Measurements from ENCODE around the gene MYO18A.

The MYO18A gene

GRCh38 chr17:29073045-29073444 is 107.2 kb downstream of the MYO18A start:
- no peak for DNase-seq

- no peak for DNase-seq
Observed at GRCh38 chr17:29071303-29071702, 108.9 kb downstream of the MYO18A start.

- no peak for DNase-seq
Observed at GRCh38 chr17:29070781-29071180, 109.4 kb downstream of the MYO18A start.

GRCh38 chr17:29070308-29070707 is 109.9 kb downstream of the MYO18A start:
- no peak for DNase-seq

GRCh38 chr17:29069526-29070041 is 110.6 kb downstream of the MYO18A start:
- DNase-seq, result no peak

- DNase-seq, result no peak
Observed at GRCh38 chr17:29068818-29069217, 111.4 kb downstream of the MYO18A start.

GRCh38 chr17:29066606-29067005 is 113.6 kb downstream of the MYO18A start:
- no peak for DNase-seq

GRCh38 chr17:29066047-29066446 is 114.2 kb downstream of the MYO18A start:
- DNase-seq, result no peak

- no peak for DNase-seq
Observed at GRCh38 chr17:29063992-29064391, 116.2 kb downstream of the MYO18A start.

- no peak for DNase-seq
Observed at GRCh38 chr17:29062215-29062614, 118.0 kb downstream of the MYO18A start.

GRCh38 chr17:29061036-29061435 is 119.2 kb downstream of the MYO18A start:
- DNase-seq, result no peak

- no peak for DNase-seq
Observed at GRCh38 chr17:29060475-29060874, 119.7 kb downstream of the MYO18A start.

GRCh38 chr17:29059281-29059680 is 120.9 kb downstream of the MYO18A start:
- peak; percentile 72 for DNase-seq

- DNase-seq, result no peak
Observed at GRCh38 chr17:29058391-29058790, 121.8 kb downstream of the MYO18A start.

- DNase-seq, result no peak
Observed at GRCh38 chr17:29057361-29057760, 122.8 kb downstream of the MYO18A start.

GRCh38 chr17:29054835-29055234 is 125.4 kb downstream of the MYO18A start:
- DNase-seq, result no peak

GRCh38 chr17:29051731-29052130 is 128.5 kb downstream of the MYO18A start:
- no peak for DNase-seq

GRCh38 chr17:29051194-29051593 is 129.0 kb downstream of the MYO18A start:
- no peak for DNase-seq

GRCh38 chr17:29050176-29050575 is 130.0 kb downstream of the MYO18A start:
- DNase-seq, result no peak

- no peak for DNase-seq
Observed at GRCh38 chr17:29049541-29050145, 130.6 kb downstream of the MYO18A start.

GRCh38 chr17:29048440-29049368 is 131.5 kb downstream of the MYO18A start:
- DNase-seq, result peak; percentile 12

GRCh38 chr17:29046473-29046839 is 133.7 kb downstream of the MYO18A start:
- DNase-seq, result no peak

- no peak for DNase-seq
Observed at GRCh38 chr17:29045734-29046472, 134.3 kb downstream of the MYO18A start.

All from DMS153 (cell line).